Type B pancreatic cell (in vitro differentiated cells): Measurements from ENCODE around the gene ZC3H18. TPM values are rescaled to one million over a fixed set of nuclear protein-coding genes. Genes with fewer than 3 reads are reported as not detected.

Experiments
- DNase-seq: peaks from one replicate; pipeline ENCODE4 v3.0.0; 2021; ENCODE audit warnings: mixed read lengths; ENCODE audit not compliant: unreplicated experiment; ENCODE audit errors: extremely low spot score
- H3K27ac Mint-ChIP-seq: 2 replicates; pipeline ENCODE4 v1.8.0; 2021; ENCODE audit warnings: mild to moderate bottlenecking, mixed read lengths
- H3K27me3 Mint-ChIP-seq: 2 replicates; pipeline ENCODE4 v1.8.0; 2021; ENCODE audit warnings: mixed read lengths
- H3K36me3 Mint-ChIP-seq: 2 replicates; pipeline ENCODE4 v1.8.0; 2021; ENCODE audit warnings: mixed read lengths
- H3K4me1 Mint-ChIP-seq: one replicate; pipeline ENCODE4 v1.8.0; 2021; ENCODE audit warnings: mixed read lengths; ENCODE audit not compliant: unreplicated experiment
- H3K4me3 Mint-ChIP-seq: 2 replicates; pipeline ENCODE4 v1.8.0; 2021; ENCODE audit warnings: mild to moderate bottlenecking, mixed read lengths
- H3K9me3 Mint-ChIP-seq: 2 replicates; pipeline ENCODE4 v1.8.0; 2021; ENCODE audit warnings: mixed read lengths
- CTCF ChIP-seq: fragments of 200-600 bp; sonication (generic); conservative IDR thresholded peaks from 2 replicates; pipeline ENCODE4 v1.5.0; 2021; ENCODE audit warnings: antibody characterized with exemption, mild to moderate bottlenecking
- total RNA-seq: library from RNA; stranded (reverse); gene quantifications from 2 replicates; pipeline ENCODE4 v1.2.1, GENCODE V29; 2021; ENCODE audit warnings: low replicate concordance

The ZC3H18 gene
- total RNA-seq, 1 donor from 2014 or later, result 70.2 TPM

DNA sequence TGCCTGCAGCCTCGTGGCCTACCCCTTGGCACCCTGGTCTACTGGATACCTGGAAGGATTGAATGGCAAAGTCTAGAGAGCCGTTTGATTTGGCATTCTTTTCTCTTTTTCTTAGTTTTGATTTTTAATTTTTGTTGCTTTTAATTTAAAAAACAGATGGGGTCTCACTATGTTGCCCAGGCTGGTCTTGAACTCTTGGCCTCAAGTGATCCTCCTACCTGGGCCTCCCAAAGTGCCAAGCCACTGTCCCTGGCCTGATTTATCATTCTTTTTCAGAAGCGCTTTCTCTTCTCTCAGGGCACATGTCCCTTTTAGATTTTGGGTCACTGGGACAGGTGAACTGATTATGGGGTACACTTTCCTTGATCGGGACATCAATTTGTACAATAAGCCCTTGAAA, 10.8 kb downstream of the ZC3H18 start:
- peaks cover 3% of the 10 kb centered on the region for H3K36me3 Mint-ChIP-seq
- no peak for TF ChIP-seq CTCF
- no peaks in the 10 kb centered on the region for H3K27me3 Mint-ChIP-seq
- no peaks in the 10 kb centered on the region for H3K9me3 Mint-ChIP-seq
- DNase-seq, result no peak
- no peak overlapping the region for H3K4me3 Mint-ChIP-seq
- no peaks in the 10 kb centered on the region for H3K4me1 Mint-ChIP-seq
- H3K27ac Mint-ChIP-seq, result no peak overlapping the region

DNA sequence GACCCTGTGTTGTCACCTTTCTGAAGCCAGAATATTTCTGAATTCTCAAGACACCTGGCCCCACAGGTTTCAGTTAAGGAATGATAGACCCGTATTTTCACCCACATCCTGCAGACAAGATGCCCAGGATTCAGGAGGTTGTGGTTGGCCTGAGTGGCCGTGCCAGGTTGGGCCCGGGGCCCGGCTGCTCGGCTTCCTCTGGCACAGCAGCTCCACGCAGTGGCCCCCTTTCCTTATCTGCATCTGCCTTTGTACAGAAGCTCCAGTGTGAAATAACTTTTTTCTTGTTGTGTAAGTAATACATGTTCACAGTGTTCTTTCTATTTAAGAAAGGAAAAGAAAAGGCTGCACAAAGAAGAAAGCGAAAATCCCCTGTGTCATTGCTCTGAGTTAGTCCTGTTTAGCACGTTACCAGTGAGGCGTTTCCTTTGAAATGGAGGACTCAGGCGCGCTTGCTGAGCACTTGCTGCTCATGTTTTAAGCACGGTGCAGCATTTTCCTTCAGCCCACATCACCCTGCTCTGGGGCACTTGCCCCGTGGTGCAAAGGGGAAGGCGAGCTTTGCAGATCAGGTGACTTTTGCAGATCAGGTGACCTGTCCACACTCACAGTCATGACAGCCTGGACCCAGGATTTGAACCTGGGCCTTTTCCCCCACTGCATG, 12.8 kb downstream of the ZC3H18 start:
- H3K27ac Mint-ChIP-seq, result no peak overlapping the region
- H3K9me3 Mint-ChIP-seq, result no peaks in the 10 kb centered on the region
- H3K4me1 Mint-ChIP-seq, result no peaks in the 10 kb centered on the region
- H3K27me3 Mint-ChIP-seq, result no peaks in the 10 kb centered on the region
- no peak overlapping the region for H3K4me3 Mint-ChIP-seq
- no peak for TF ChIP-seq CTCF
- H3K36me3 Mint-ChIP-seq, result no peaks in the 10 kb centered on the region
- no peak for DNase-seq

DNA sequence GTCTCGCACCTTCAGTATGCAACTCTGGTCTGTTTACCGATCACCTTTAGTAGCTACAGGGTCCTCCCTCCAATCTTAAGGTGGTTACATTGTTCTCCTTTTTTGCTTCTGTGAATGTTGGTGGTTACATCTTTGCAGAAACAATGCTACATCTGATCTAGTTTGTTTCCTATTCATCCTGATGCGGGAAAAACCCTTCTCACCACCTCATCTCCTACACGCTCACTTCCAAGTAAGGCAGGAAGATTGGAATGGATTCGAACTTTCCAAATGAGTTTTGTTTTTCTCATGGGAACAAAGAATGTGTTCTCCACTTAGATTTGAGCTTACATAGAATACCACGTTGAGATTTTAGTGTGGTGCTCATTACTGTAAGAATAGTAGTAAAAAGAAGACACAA, 14.5 kb downstream of the ZC3H18 start:
- DNase-seq, result no peak
- no peak for TF ChIP-seq CTCF
- no peaks in the 10 kb centered on the region for H3K27me3 Mint-ChIP-seq
- H3K36me3 Mint-ChIP-seq, result peaks cover 4% of the 10 kb centered on the region
- H3K27ac Mint-ChIP-seq, result no peak overlapping the region
- H3K4me3 Mint-ChIP-seq, result no peak overlapping the region
- H3K9me3 Mint-ChIP-seq, result no peaks in the 10 kb centered on the region
- no peaks in the 10 kb centered on the region for H3K4me1 Mint-ChIP-seq

- Mint-ChIP-seq H3K4me3 (no peak overlapping the region), H3K36me3 (peaks cover 6% of the 10 kb centered on the region), H3K27ac (no peak overlapping the region)
Measured at GRCh38 chr16:88585269-88585668, 15.1 kb downstream of the ZC3H18 start.

GRCh38 chr16:88585927-88586581, 15.9 kb downstream of the ZC3H18 start:
- Mint-ChIP-seq H3K4me1 (no peaks in the 10 kb centered on the region), H3K9me3 (no peaks in the 10 kb centered on the region), H3K27ac (no peak overlapping the region), H3K27me3 (no peaks in the 10 kb centered on the region), H3K4me3 (no peak overlapping the region), H3K36me3 (peaks cover 6% of the 10 kb centered on the region)
- no peak for TF ChIP-seq CTCF
- DNase-seq, result no peak

More at GRCh38 chr16:88585269-88585668, 15.1 kb downstream of the ZC3H18 start:
- Mint-ChIP-seq H3K4me1 (no peaks in the 10 kb centered on the region), H3K27me3 (no peaks in the 10 kb centered on the region), H3K9me3 (no peaks in the 10 kb centered on the region)
- DNase-seq, result no peak
- no peak for TF ChIP-seq CTCF
